Karpas-422 (cell line): ENCODE results near the gene NDUFA9. TPM values are rescaled to one million over a fixed set of nuclear protein-coding genes. Genes with fewer than 3 reads are reported as not detected.

Experiments
- DNase-seq: peaks from one replicate; pipeline ENCODE4 v3.0.0-alpha.2; 2015
- H2AFZ ChIP-seq: fragments of 200-600 bp; sonication (generic); 2 replicates; pipeline ENCODE4 v1.6.1; 2014; ENCODE audit warnings: antibody characterized with exemption, low read length, mixed read lengths
- H3K27ac ChIP-seq: fragments of 200-600 bp; sonication (generic); 2 replicates; pipeline ENCODE4 v1.5.1; 2014; ENCODE audit warnings: mild to moderate bottlenecking, low read length, moderate library complexity
- H3K27me3 ChIP-seq: fragments of 200-600 bp; sonication (generic); 2 replicates; pipeline ENCODE4 v1.6.1; 2014; ENCODE audit warnings: low read length, mixed read lengths
- H3K36me3 ChIP-seq: fragments of 200-600 bp; sonication (generic); 2 replicates; pipeline ENCODE4 v1.6.1; 2014; ENCODE audit warnings: low read length, mixed read lengths; ENCODE audit not compliant: insufficient read depth
- H3K4me1 ChIP-seq: fragments of 200-600 bp; sonication (generic); 2 replicates; pipeline ENCODE4 v1.6.1; 2014; ENCODE audit warnings: mild to moderate bottlenecking, low read length, mixed read lengths
- H3K4me2 ChIP-seq: fragments of 200-600 bp; sonication (generic); 2 replicates; pipeline ENCODE4 v1.6.1; 2014; ENCODE audit warnings: low read length, low read depth, mild to moderate bottlenecking; ENCODE audit not compliant: poor library complexity, severe bottlenecking
- H3K4me3 ChIP-seq: fragments of 200-600 bp; sonication (generic); 2 replicates; pipeline ENCODE4 v1.5.1; 2014; ENCODE audit warnings: mild to moderate bottlenecking, antibody characterized with exemption, low read length, mixed read lengths
- H3K79me2 ChIP-seq: fragments of 200-600 bp; sonication (generic); 2 replicates; pipeline ENCODE4 v1.6.1; 2014; ENCODE audit warnings: mild to moderate bottlenecking, low read length, mixed read lengths
- H3K9ac ChIP-seq: fragments of 200-600 bp; sonication (generic); 2 replicates; pipeline ENCODE4 v1.6.0; 2014; ENCODE audit warnings: low read length
- H3K9me2 ChIP-seq: fragments of 200-600 bp; sonication (generic), shearing (Covaris generic); replicated peaks from 2 replicates; pipeline ENCODE4 v1.6.0; 2014; ENCODE audit warnings: mild to moderate bottlenecking, low read length, moderate library complexity; ENCODE audit not compliant: insufficient read depth
- H3K9me3 ChIP-seq: fragments of 300-700, 200-600 bp; sonication (generic); 2 replicates; pipeline ENCODE4 v1.6.1; 2014; ENCODE audit warnings: low read length, mixed read lengths
- H4K20me1 ChIP-seq: fragments of 200-600 bp; sonication (generic); 2 replicates; pipeline ENCODE4 v1.6.1; 2014; ENCODE audit warnings: mild to moderate bottlenecking, antibody characterized with exemption, low read length, low read depth; ENCODE audit not compliant: insufficient read depth
- total RNA-seq: library from RNA; depleted of rRNA; stranded (reverse); fragments of >200 nt; shearing (Covaris generic); gene quantifications from 2 replicates; pipeline ENCODE4 v1.2.3, GENCODE V29; 2014; ENCODE audit warnings: low replicate concordance

NDUFA9 gene
- total RNA-seq, 1 experiment from 2014 or later = 72.2 TPM

DNA sequence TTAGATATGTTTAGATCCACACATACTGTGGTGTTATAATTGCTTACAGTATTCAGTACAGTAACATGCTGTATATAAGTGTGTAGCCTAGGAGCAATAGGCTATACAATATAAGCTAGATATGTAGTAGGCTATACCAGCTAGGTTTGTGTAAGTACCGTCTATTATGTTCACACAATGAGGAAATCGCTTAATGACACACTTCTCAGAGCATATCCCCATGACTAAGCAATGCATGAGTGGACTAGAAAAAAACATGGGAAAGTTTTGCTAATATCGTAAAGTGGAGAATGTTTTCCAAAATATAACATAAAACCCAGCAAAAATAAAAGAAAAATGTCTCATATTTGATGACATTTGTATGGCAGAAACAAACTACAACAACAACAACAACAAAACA lies 27.4 kb upstream of the NDUFA9 start:
- no peaks in the 10 kb centered on the region for H3K36me3 ChIP-seq
- no peaks in the 10 kb centered on the region for H4K20me1 ChIP-seq
- H2AFZ ChIP-seq = no peak overlapping the region
- H3K4me3 ChIP-seq = no peak overlapping the region
- no peaks in the 10 kb centered on the region for H3K9me3 ChIP-seq
- H3K27ac ChIP-seq = no peak overlapping the region
- H3K4me2 ChIP-seq = no peak overlapping the region
- no peaks in the 10 kb centered on the region for H3K4me1 ChIP-seq
- H3K9ac ChIP-seq = no peak overlapping the region
- H3K27me3 ChIP-seq = no peaks in the 10 kb centered on the region
- no peaks in the 10 kb centered on the region for H3K9me2 ChIP-seq
- DNase-seq = no peak
- H3K79me2 ChIP-seq = no peaks in the 10 kb centered on the region

DNA sequence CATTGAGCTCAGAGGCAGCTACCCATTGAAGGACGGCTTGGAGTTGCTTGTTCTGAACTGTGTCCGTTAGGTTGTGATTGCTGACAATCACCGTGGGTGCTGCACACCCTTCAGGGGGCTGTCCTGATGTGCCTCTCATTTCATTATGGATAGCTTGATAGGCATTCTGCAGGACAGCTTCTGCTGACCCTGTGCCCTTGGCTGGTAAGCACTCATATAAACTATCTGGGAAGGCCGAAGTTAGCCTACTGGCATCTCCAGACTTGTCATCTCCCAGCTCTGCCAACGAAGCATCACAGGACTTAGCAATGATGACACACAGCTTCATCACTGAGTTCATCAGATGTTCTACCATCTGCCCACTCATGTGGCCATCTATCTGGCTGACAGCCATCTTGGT lies 22.4 kb upstream of the NDUFA9 start:
- H2AFZ ChIP-seq = no peak overlapping the region
- H3K36me3 ChIP-seq = no peaks in the 10 kb centered on the region
- no peak overlapping the region for H3K27ac ChIP-seq
- H3K79me2 ChIP-seq = no peaks in the 10 kb centered on the region
- H3K9me3 ChIP-seq = no peaks in the 10 kb centered on the region
- H4K20me1 ChIP-seq = no peaks in the 10 kb centered on the region
- no peaks in the 10 kb centered on the region for H3K27me3 ChIP-seq
- no peak overlapping the region for H3K4me3 ChIP-seq
- H3K9ac ChIP-seq = no peak overlapping the region
- no peak overlapping the region for H3K4me2 ChIP-seq
- no peaks in the 10 kb centered on the region for H3K4me1 ChIP-seq
- no peak for DNase-seq
- H3K9me2 ChIP-seq = no peaks in the 10 kb centered on the region

DNA sequence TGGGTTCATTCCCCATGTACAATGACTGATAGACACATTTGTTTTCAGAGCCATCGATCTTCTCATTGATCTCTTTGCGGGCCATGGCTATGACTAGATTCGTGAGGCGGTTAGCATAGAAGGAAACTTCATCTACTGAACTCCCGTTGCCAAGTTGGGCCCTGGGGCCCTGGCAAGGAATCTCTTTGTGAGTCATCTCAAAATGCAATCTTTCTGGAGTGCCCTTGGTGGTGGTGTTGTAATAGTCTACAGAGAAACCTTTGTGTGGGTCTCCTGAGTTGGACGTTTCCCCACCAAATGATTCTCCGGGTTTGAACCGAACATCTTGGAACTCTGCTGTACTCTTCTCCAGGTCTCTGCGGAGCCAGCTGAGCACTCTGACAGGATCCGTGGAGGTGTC lies 20.5 kb upstream of the NDUFA9 start:
- H3K4me1 ChIP-seq = no peaks in the 10 kb centered on the region

DNA sequence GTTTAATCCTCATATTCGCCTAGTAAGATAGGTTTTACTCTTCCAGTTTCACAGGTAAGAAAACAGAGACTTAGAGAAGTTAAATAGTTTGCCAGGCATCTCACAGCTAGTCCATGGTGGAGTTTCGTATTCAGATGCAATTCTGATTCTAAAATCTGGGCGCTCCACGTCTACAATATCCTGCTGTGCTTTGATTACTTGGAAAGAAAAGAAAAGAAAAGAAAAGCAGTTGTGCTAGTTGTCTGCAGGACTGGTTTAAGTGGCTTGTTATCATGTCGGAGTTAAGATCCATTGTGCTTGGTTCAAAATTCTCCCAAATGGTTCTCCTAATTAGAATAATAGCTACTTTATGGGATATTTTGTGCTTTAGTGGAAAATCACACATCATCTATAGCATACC lies 18.7 kb upstream of the NDUFA9 start:
- no peaks in the 10 kb centered on the region for H3K9me2 ChIP-seq
- H3K4me3 ChIP-seq = no peak overlapping the region
- no peak overlapping the region for H2AFZ ChIP-seq
- H4K20me1 ChIP-seq = no peaks in the 10 kb centered on the region
- no peaks in the 10 kb centered on the region for H3K27me3 ChIP-seq
- H3K79me2 ChIP-seq = no peaks in the 10 kb centered on the region
- no peak for DNase-seq
- no peaks in the 10 kb centered on the region for H3K36me3 ChIP-seq
- H3K4me1 ChIP-seq = no peaks in the 10 kb centered on the region
- no peak overlapping the region for H3K27ac ChIP-seq
- H3K9me3 ChIP-seq = no peaks in the 10 kb centered on the region
- H3K4me2 ChIP-seq = no peak overlapping the region
- no peak overlapping the region for H3K9ac ChIP-seq

More for the DNA sequence above, 20.5 kb upstream of the NDUFA9 start:
- H3K36me3 ChIP-seq = no peaks in the 10 kb centered on the region
- no peak overlapping the region for H3K4me3 ChIP-seq
- no peaks in the 10 kb centered on the region for H3K9me3 ChIP-seq
- H3K27me3 ChIP-seq = no peaks in the 10 kb centered on the region
- H2AFZ ChIP-seq = no peak overlapping the region
- no peaks in the 10 kb centered on the region for H3K79me2 ChIP-seq
- no peak overlapping the region for H3K4me2 ChIP-seq
- H3K9me2 ChIP-seq = no peaks in the 10 kb centered on the region
- no peak overlapping the region for H3K27ac ChIP-seq
- no peaks in the 10 kb centered on the region for H4K20me1 ChIP-seq
- no peak for DNase-seq
- H3K9ac ChIP-seq = no peak overlapping the region

DNA sequence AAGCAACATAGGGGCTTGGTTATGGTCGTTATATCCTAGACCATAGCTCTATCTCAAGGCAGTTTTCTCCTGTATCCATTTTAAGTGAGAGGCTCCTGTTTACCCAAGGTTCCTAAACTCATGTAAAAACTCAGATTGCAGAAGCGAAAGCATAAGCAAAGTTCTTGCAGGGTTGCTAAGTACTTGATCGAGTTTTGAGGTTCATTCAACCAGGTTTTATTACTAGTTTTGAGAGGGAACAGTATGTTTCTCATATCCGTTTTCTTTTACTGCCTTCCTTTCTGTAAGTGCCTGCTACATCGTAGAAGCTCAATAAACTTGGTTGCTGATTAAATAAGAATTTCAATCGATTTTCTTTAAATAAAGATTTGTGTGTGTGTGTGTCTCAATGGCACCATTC lies 5.2 kb upstream of the NDUFA9 start:
- DNase-seq = peak; percentile 48
- no peaks in the 10 kb centered on the region for H4K20me1 ChIP-seq
- no peak overlapping the region for H3K9ac ChIP-seq
- H2AFZ ChIP-seq = no peak overlapping the region
- no peaks in the 10 kb centered on the region for H3K9me3 ChIP-seq
- H3K36me3 ChIP-seq = no peaks in the 10 kb centered on the region
- no peaks in the 10 kb centered on the region for H3K9me2 ChIP-seq
- H3K27ac ChIP-seq = no peak overlapping the region
- no peaks in the 10 kb centered on the region for H3K79me2 ChIP-seq
- no peak overlapping the region for H3K4me2 ChIP-seq
- H3K4me1 ChIP-seq = peaks cover 26% of the 10 kb centered on the region
- no peak overlapping the region for H3K4me3 ChIP-seq
- no peaks in the 10 kb centered on the region for H3K27me3 ChIP-seq

DNA sequence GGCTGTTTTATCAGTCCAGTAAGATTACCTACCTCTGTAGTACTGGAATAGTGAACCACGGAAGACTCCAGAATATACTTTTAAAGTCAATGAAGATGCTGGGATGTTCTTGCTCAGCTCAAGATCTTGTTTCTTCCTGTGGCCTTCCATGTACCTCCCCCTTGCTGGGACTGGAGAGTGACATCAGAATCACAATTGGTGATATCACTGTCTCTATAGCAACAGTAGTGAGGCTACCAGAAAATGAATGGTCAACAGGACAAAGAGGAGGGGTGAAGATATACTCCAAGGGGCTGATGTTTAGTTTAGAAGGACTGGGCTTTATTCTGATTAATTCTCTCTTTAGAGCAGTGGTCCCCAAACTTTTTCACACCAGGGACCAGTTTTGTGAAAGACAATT lies 3.9 kb upstream of the NDUFA9 start:
- H2AFZ ChIP-seq = no peak overlapping the region
- no peaks in the 10 kb centered on the region for H4K20me1 ChIP-seq
- no peaks in the 10 kb centered on the region for H3K9me2 ChIP-seq
- H3K4me3 ChIP-seq = no peak overlapping the region
- no peak overlapping the region for H3K4me2 ChIP-seq
- peaks cover 29% of the 10 kb centered on the region for H3K4me1 ChIP-seq
- no peak overlapping the region for H3K27ac ChIP-seq
- H3K27me3 ChIP-seq = no peaks in the 10 kb centered on the region
- no peak overlapping the region for H3K9ac ChIP-seq
- no peaks in the 10 kb centered on the region for H3K36me3 ChIP-seq
- DNase-seq = no peak
- no peaks in the 10 kb centered on the region for H3K9me3 ChIP-seq
- peaks cover 11% of the 10 kb centered on the region for H3K79me2 ChIP-seq

DNA sequence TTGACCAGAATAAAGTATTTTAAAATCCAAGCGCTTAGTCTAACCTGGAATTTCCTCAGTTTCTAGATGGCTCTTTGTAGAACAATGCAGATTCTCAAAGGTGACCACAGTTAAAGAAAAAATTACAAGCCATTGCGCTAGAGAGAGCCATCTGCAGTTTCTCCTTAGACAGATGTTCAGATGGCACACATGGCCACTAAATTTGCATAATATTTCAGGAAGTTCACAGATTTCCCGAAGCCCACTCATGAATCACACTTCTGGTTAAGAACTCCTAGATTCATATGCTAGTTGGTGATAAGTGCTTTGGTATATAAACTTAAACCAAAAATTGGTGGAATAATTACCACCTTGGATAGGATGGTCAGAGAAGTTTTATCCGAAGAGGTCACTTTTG lies 812 bp upstream of the NDUFA9 start:
- peak overlapping the region; percentile 78 for H3K9ac ChIP-seq
- peaks cover 40% of the 10 kb centered on the region for H3K79me2 ChIP-seq
- DNase-seq = peak; percentile 66

DNA sequence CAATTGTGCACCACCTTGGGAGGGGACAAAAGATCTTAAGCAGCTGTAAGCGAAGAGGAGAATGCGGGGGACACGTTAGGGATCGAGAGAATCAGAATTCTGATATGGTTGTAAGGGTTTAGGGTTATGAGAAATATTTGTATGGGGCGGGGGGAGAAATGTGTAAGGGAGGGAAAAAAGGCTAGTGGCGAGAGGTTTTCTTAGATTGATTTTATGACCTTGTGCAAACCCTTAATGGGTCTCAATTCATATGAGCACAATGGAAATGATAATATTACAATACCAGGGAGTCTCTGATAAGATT lies 396 bp downstream of the NDUFA9 start:
- peak overlapping the region; percentile 63 for H2AFZ ChIP-seq
- no peaks in the 10 kb centered on the region for H4K20me1 ChIP-seq
- peak overlapping the region; percentile 8; the same call in 1 of the 2 replicates for H3K27ac ChIP-seq
- H3K4me1 ChIP-seq = peaks cover 43% of the 10 kb centered on the region
- peak overlapping the region; percentile 73 for H3K4me2 ChIP-seq
- no peak for DNase-seq
- H3K9me3 ChIP-seq = no peaks in the 10 kb centered on the region
- H3K4me3 ChIP-seq = peak overlapping the region; percentile 74
- peak overlapping the region; percentile 78 for H3K9ac ChIP-seq
- H3K9me2 ChIP-seq = no peaks in the 10 kb centered on the region
- no peaks in the 10 kb centered on the region for H3K27me3 ChIP-seq
- peaks cover 7% of the 10 kb centered on the region; the same call in 1 of the 2 replicates for H3K36me3 ChIP-seq
- H3K79me2 ChIP-seq = peaks cover 52% of the 10 kb centered on the region

More for the DNA sequence above, 812 bp upstream of the NDUFA9 start:
- Histone ChIP-seq H2AFZ (peak overlapping the region; percentile 22; the same call in 1 of the 2 replicates), H3K36me3 (no peaks in the 10 kb centered on the region), H3K4me1 (peaks cover 50% of the 10 kb centered on the region), H3K9me3 (no peaks in the 10 kb centered on the region), H3K27ac (peak overlapping the region; percentile 16; the same call in 1 of the 2 replicates), H4K20me1 (no peaks in the 10 kb centered on the region), H3K9me2 (no peaks in the 10 kb centered on the region), H3K4me3 (peak overlapping the region; percentile 74), H3K4me2 (peak overlapping the region; percentile 73), H3K27me3 (no peaks in the 10 kb centered on the region)

DNA sequence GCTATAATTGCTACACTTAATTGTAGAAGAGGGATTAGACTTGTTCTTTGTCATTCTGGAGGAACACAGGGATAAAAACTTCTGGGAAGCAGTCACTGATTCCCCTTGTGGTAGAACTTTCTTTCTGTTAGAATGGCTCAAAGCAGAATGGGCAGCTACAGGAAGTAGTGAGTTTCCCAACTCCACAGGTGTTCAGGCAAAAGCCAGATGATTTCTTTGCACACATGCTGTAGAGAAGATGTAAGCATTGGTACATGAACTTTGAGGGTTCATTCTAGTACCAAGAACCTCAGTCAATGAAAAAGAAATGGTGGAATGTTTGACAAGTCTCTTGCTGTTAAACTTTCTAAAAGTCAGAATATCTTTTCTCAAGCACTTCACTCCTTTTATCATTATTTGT lies 4.3 kb downstream of the NDUFA9 start:
- Histone ChIP-seq H3K36me3 (peaks cover 34% of the 10 kb centered on the region), H4K20me1 (no peaks in the 10 kb centered on the region), H3K4me3 (no peak overlapping the region), H3K4me2 (no peak overlapping the region), H3K9me3 (no peaks in the 10 kb centered on the region), H3K27ac (no peak overlapping the region), H3K27me3 (no peaks in the 10 kb centered on the region), H3K9ac (no peak overlapping the region), H2AFZ (no peak overlapping the region), H3K79me2 (peaks cover 65% of the 10 kb centered on the region), H3K4me1 (peaks cover 28% of the 10 kb centered on the region), H3K9me2 (no peaks in the 10 kb centered on the region)
- DNase-seq = no peak
